K562 (cell line): ENCODE data around the gene CTBS. TPM values are rescaled to one million over a fixed set of nuclear protein-coding genes. Genes with fewer than 3 reads are reported as not detected.
A peak's percentile ranks its signal among the peaks of the same experiment; 100 is the strongest.

Source experiments
- BCLAF1 ChIP-seq, 2 experiments: fragments of 450-650 bp in 1 of 2; IDR thresholded peaks; 2 replicates each; pipeline ENCODE4 v1.6.1; 2011 to 2017; ENCODE audit warnings: low read depth in 2 of 2, antibody characterized with exemption in 1 of 2, borderline replicate concordance in 1 of 2, low read length in 1 of 2, mild to moderate bottlenecking in 1 of 2, mixed read lengths in 1 of 2; ENCODE audit not compliant: control insufficient read depth in 1 of 2
- CCNT2 ChIP-seq: IDR thresholded peaks from 2 replicates; pipeline ENCODE4 v1.6.1; 2011; ENCODE audit warnings: borderline replicate concordance, low read depth, mild to moderate bottlenecking, moderate library complexity, mixed read lengths, low read length; ENCODE audit not compliant: insufficient read length; ENCODE audit errors: extremely low read depth
- CTBP1 ChIP-seq: fragments of 450-650 bp; IDR thresholded peaks from 2 replicates; pipeline ENCODE4 v1.6.1; 2016; ENCODE audit warnings: borderline replicate concordance
- CXXC5 ChIP-seq: fragments of 250-450 bp; sonication (Bioruptor Pico); IDR thresholded peaks from 2 replicates; pipeline ENCODE4 v1.8.0; 2022; ENCODE audit warnings: inconsistent platforms, mild to moderate bottlenecking, moderate library complexity
- HBP1 ChIP-seq: fragments of 450-650 bp; formaldehyde crosslinking; IDR thresholded peaks from 2 replicates; pipeline ENCODE4 v1.4.0; 2022; ENCODE audit warnings: missing genetic modification characterization
- HCFC1 ChIP-seq: IDR thresholded peaks from 2 replicates; pipeline ENCODE4 v1.6.1; 2012; ENCODE audit warnings: low read depth, low read length, improper control_type of control experiment
- JUN ChIP-seq, 2 experiments: sonication (generic) in 1 of 2; formaldehyde crosslinking in 1 of 2; IDR thresholded peaks; 2 replicates each; pipeline versions ENCODE4 v1.6.1 to v1.8.0; 2012 to 2022; ENCODE audit warnings: borderline replicate concordance in 2 of 2, mild to moderate bottlenecking in 2 of 2, improper control_type of control experiment in 1 of 2, low read depth in 1 of 2, low read length in 1 of 2, missing genetic modification reagents in 1 of 2
- PHF21A ChIP-seq: fragments of 450-650 bp; IDR thresholded peaks from 2 replicates; pipeline ENCODE4 v1.6.1; 2017; ENCODE audit warnings: low read depth, borderline replicate concordance
- TEAD1 ChIP-seq, 2 experiments: fragments of 450-650 bp in 1 of 2; sonication (generic) in 1 of 2; formaldehyde crosslinking; IDR thresholded peaks; 2 replicates each; pipeline versions ENCODE4 v1.4.0 to v1.8.0; 2020 to 2022; ENCODE audit warnings: mild to moderate bottlenecking in 2 of 2, missing genetic modification reagents in 1 of 2
- ZNF609 ChIP-seq: sonication (generic); formaldehyde crosslinking; IDR thresholded peaks from 2 replicates; pipeline ENCODE4 v1.8.1; 2023; ENCODE audit warnings: missing genetic modification reagents, mild to moderate bottlenecking, borderline replicate concordance
- polyA plus RNA-seq, 8 experiments: library from polyadenylated mRNA; depleted of rRNA in 4 of 8; stranded (reverse) in 5 of 8; unstranded in 3 of 8; fragments of >200 nt; fragmentation: Nextera tagmentation in 2 of 8; fragmentation: Illumina TruSeq in 1 of 8; extraction: Ambion mirVana in 2 of 8; extraction: Trizol in 1 of 8; gene quantifications; 2 replicates each; pipeline versions ENCODE4 v1.2.1 to v1.2.3, GENCODE V29; 2011 to 2014; ENCODE audit warnings: inconsistent platforms in 1 of 8, missing spikeins in 1 of 8
- total RNA-seq, 7 experiments: library from RNA; depleted of rRNA in 6 of 7; stranded (reverse); fragments of >200 nt in 6 of 7; fragmentation: Illumina TruSeq in 2 of 7; extraction: Trizol in 2 of 7; gene quantifications; 2 replicates each; pipeline versions ENCODE4 v1.2.1 to v1.2.3, GENCODE V29; 2011 to 2021; ENCODE audit warnings: low replicate concordance in 1 of 7
- TF ChIP-seq, protein P1 (sequence below): fragments of 250-450 bp; sonication (Bioruptor Pico); IDR thresholded peaks from 2 replicates; pipeline ENCODE4 v1.4.0; 2020

CTBS gene
- total and polyA plus RNA-seq, 9 of the 15 experiments (the other 6 are each of a cell fraction or from before 2014, with no cell fraction given) = 3.0 to 19.8 (median 9.9) TPM

- TF ChIP-seq BCLAF1 (IDR thresholded peaks at IDR 0.05; ENCODE audit: borderline replicate concordance in 1 of 2, control insufficient read depth in 1 of 2, low read depth in 2 of 2, low read length in 1 of 2) (0 out of 4 replicates have a peak, but pooled peaks of 1 of the 2 experiments have one; percentile 8), HCFC1 (no peak), TEAD1 (CRISPR knock-in tag; IDR thresholded peaks at IDR 0.05) (0 out of 4 replicates have a peak, but pooled peaks of 1 of the 2 experiments have one; percentile 11), PHF21A (0 out of 2 replicates have a peak, but pooled peaks have one; percentile 46), ZNF609 (CRISPR knock-in tag) (0 out of 2 replicates have a peak, but pooled peaks have one; percentile 15), CTBP1 (peak; percentile 28; the same call in 1 of the 2 replicates), CXXC5 (CRISPR knock-in tag) (peak; percentile 90), CCNT2 (peak; percentile 52), JUN (IDR thresholded peaks at IDR 0.05; ENCODE audit: borderline replicate concordance, low read depth, low read length) (peak; percentile 89), JUN (CRISPR knock-in tag; IDR thresholded peaks at IDR 0.05; ENCODE audit: borderline replicate concordance) (0 out of 2 replicates have a peak, but pooled peaks have one; percentile 72), HBP1 (CRISPR knock-in tag) (0 out of 2 replicates have a peak, but pooled peaks have one; percentile 23)
- TF ChIP-seq, protein P1, sequence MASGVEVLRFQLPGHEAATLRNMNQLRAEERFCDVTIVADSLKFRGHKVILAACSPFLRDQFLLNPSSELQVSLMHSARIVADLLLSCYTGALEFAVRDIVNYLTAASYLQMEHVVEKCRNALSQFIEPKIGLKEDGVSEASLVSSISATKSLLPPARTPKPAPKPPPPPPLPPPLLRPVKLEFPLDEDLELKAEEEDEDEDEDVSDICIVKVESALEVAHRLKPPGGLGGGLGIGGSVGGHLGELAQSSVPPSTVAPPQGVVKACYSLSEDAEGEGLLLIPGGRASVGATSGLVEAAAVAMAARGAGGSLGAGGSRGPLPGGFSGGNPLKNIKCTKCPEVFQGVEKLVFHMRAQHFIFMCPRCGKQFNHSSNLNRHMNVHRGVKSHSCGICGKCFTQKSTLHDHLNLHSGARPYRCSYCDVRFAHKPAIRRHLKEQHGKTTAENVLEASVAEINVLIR (CRISPR knock-in tag) = peak; percentile 25; the same call in 1 of the 2 replicates
Measured at GRCh38 chr1:84506002-84506728, 68.1 kb downstream of the CTBS start, which contains the start of the genes GNG5 and SPATA1 (continued).
